GM12892 (cell line): Measurements from ENCODE around the gene ZDHHC14.

Source experiments
- POLR2A ChIP-seq: IDR thresholded peaks from 2 replicates; pipeline ENCODE4 v1.6.1; 2011; ENCODE audit warnings: low read depth, low read length, control low read depth
- POLR2AphosphoS5 ChIP-seq: IDR thresholded peaks from 2 replicates; pipeline ENCODE4 v1.6.1; 2011; ENCODE audit warnings: low read depth, low read length, control low read depth

GRCh38 chr6:157610451-157610999 is 229.5 kb downstream of the ZDHHC14 start:
- TF ChIP-seq POLR2AphosphoS5 (no peak), POLR2A (no peak)
